Natural killer cell (primary cell): Measurements from ENCODE around the gene SRL. TPM values are rescaled to one million over a fixed set of nuclear protein-coding genes. Genes with fewer than 3 reads are reported as not detected.
A peak's percentile ranks its signal among the peaks of the same experiment; 100 is the strongest.

ENCODE experiments used
- ATAC-seq, 3 donors: fragments of 150-1000 bp in 2 of 3; fragments of 200-7000 bp in 1 of 3; cut with Tn5 transposase; 1 replicate in 1 of 3; 2 replicates in 2 of 3; pipeline ENCODE4 v1.10.0; 2021; ENCODE audit warnings: mild to moderate bottlenecking in 2 of 3, moderate library complexity in 2 of 3
- DNase-seq, 2 donors: peaks; one replicate each; pipeline versions ENCODE4 v3.0.0 to v3.0.0-alpha.2; 2013 to 2021; ENCODE audit warnings: mixed read lengths in 1 of 2
- H3K27ac ChIP-seq: one replicate; pipeline ENCODE4 v1.5.1; 2013; ENCODE audit warnings: mild to moderate bottlenecking, low read length
- H3K27me3 ChIP-seq: one replicate; pipeline ENCODE4 v1.6.1; 2013; ENCODE audit warnings: low read length; ENCODE audit not compliant: control insufficient read depth, insufficient read depth
- H3K36me3 ChIP-seq: one replicate; pipeline ENCODE4 v1.6.1; 2013; ENCODE audit warnings: low read length; ENCODE audit not compliant: control insufficient read depth, insufficient read depth
- H3K4me1 ChIP-seq: one replicate; pipeline ENCODE4 v1.6.1; 2013; ENCODE audit warnings: low read length; ENCODE audit not compliant: control insufficient read depth, insufficient read depth
- H3K4me3 ChIP-seq: one replicate; pipeline ENCODE4 v1.5.1; 2013; ENCODE audit warnings: low read length
- H3K9me3 ChIP-seq: one replicate; pipeline ENCODE4 v1.6.1; 2013; ENCODE audit warnings: low read length; ENCODE audit not compliant: control insufficient read depth, insufficient read depth
- H3K27ac Mint-ChIP-seq, 2 donors: one replicate each; pipeline ENCODE4 v1.8.0; 2022; ENCODE audit warnings: mild to moderate bottlenecking in 2 of 2, mixed read lengths in 2 of 2, moderate library complexity in 1 of 2
- H3K27me3 Mint-ChIP-seq, 2 donors: one replicate each; pipeline ENCODE4 v1.8.0; 2022; ENCODE audit warnings: low read depth in 2 of 2, mixed read lengths in 2 of 2
- H3K36me3 Mint-ChIP-seq: one replicate; pipeline ENCODE4 v1.8.0; 2022; ENCODE audit warnings: mixed read lengths
- H3K4me1 Mint-ChIP-seq, 2 donors: one replicate each; pipeline ENCODE4 v1.8.0; 2022; ENCODE audit warnings: mixed read lengths in 2 of 2
- H3K4me3 Mint-ChIP-seq: one replicate; pipeline ENCODE4 v1.8.0; 2022; ENCODE audit warnings: mild to moderate bottlenecking, moderate library complexity, mixed read lengths
- H3K9me3 Mint-ChIP-seq, 2 donors: one replicate each; pipeline ENCODE4 v1.8.0; 2022; ENCODE audit warnings: mixed read lengths in 2 of 2
- CTCF ChIP-seq: fragments of 200-600 bp; IDR thresholded peaks from one replicate; pipeline ENCODE4 v1.8.0; 2022; ENCODE audit warnings: antibody characterized with exemption
- WGBS: methylation state at CpG from one replicate; pipeline ENCODE4 v1.1.7; 2013; ENCODE audit warnings: missing lambda C conversion rate; ENCODE audit not compliant: insufficient coverage; 5-methylcytosine and 5-hydroxymethylcytosine counted together
- intact Hi-C: fragments of 100-400 bp; cut with micrococcal nuclease; formaldehyde crosslinking; loops from one replicate; pipeline ENCODE4 v1.14.2; 2022
- total RNA-seq, 4 donors: library from RNA; stranded (reverse); fragments of 120-200 nt in 1 of 4; gene quantifications; one replicate each; pipeline versions ENCODE4 v1.2.3 to v1.2.4, GENCODE V29; 2013 to 2022

Gene SRL
- total RNA-seq, 3 donors from 2014 or later (not counting 1 experiment from before 2014, with no cell fraction given): not detected

- H3K27me3 ChIP-seq: no peaks in the 10 kb centered on the region
- no peak for DNase-seq
- no peaks in the 10 kb centered on the region for H3K36me3 ChIP-seq
- TF ChIP-seq CTCF: no peak
- peaks cover 5 to 19% of the 10 kb centered on the region in 2 donors for H3K4me1 Mint-ChIP-seq
- no peaks in the 10 kb centered on the region for H3K9me3 ChIP-seq
- intact Hi-C loops: no loop called here
- no peaks in the 10 kb centered on the region for H3K9me3 Mint-ChIP-seq
- H3K4me1 ChIP-seq: peaks cover 15% of the 10 kb centered on the region
- ATAC-seq: no peak
- no peak overlapping the region for H3K4me3 ChIP-seq
- peaks cover 0 to 2% of the 10 kb centered on the region in 2 donors for H3K27me3 Mint-ChIP-seq
- H3K27ac ChIP-seq: no peak overlapping the region
- no peak overlapping the region for H3K4me3 Mint-ChIP-seq
- H3K27ac Mint-ChIP-seq: no peak overlapping the region
- no peaks in the 10 kb centered on the region for H3K36me3 Mint-ChIP-seq
- 93% methylated on average over 20 of the region's 21 CpGs for WGBS
Measured at GRCh38 chr16:4202615-4203345, 39.1 kb downstream of the SRL start.

GRCh38 chr16:4200781-4201137 is 41.1 kb downstream of the SRL start:
- Mint-ChIP-seq H3K9me3 (no peaks in the 10 kb centered on the region), H3K4me1 (peaks cover 0 to 7% of the 10 kb centered on the region in 2 donors), H3K27me3 (no peaks in the 10 kb centered on the region), H3K4me3 (no peak overlapping the region), H3K27ac (no peak overlapping the region), H3K36me3 (no peaks in the 10 kb centered on the region)
- H3K9me3 ChIP-seq: no peaks in the 10 kb centered on the region
- DNase-seq: no peak
- H3K36me3 ChIP-seq: no peaks in the 10 kb centered on the region
- ATAC-seq: no peak
- peaks cover 6% of the 10 kb centered on the region for H3K4me1 ChIP-seq
- 83% methylated on average over 1 of the region's 1 CpG for WGBS
- TF ChIP-seq CTCF: no peak
- intact Hi-C loops: no loop called here
- H3K27ac ChIP-seq: no peak overlapping the region
- H3K27me3 ChIP-seq: no peaks in the 10 kb centered on the region
- H3K4me3 ChIP-seq: no peak overlapping the region

GRCh38 chr16:4200000-4200780 is 41.7 kb downstream of the SRL start:
- Histone ChIP-seq H3K36me3 (no peaks in the 10 kb centered on the region), H3K27ac (no peak overlapping the region), H3K4me3 (no peak overlapping the region), H3K27me3 (no peaks in the 10 kb centered on the region), H3K4me1 (peaks cover 6% of the 10 kb centered on the region), H3K9me3 (no peaks in the 10 kb centered on the region)
- Mint-ChIP-seq H3K4me3 (no peak overlapping the region), H3K27me3 (no peaks in the 10 kb centered on the region), H3K27ac (no peak overlapping the region), H3K36me3 (no peaks in the 10 kb centered on the region), H3K4me1 (peaks cover 0 to 7% of the 10 kb centered on the region in 2 donors), H3K9me3 (no peaks in the 10 kb centered on the region)
- intact Hi-C loops: no loop called here
- ATAC-seq (peak in 1 of 3 donors; percentile 55), DNase-seq (peak in 1 of 2 donors; percentile 48)
- WGBS: 33% methylated on average over 15 of the region's 15 CpGs
- TF ChIP-seq CTCF: no peak
